ENCODE data around the gene EBF3. TPM values are rescaled to one million over a fixed set of nuclear protein-coding genes. Genes with fewer than 3 reads are reported as not detected.

EBF3 gene
- total RNA-seq, 4 donors from 2014 or later = 0.77 to 10.7 (median 6.0) TPM

GRCh38 chr10:129901389-129902006 is 62.6 kb downstream of the EBF3 start:
- Histone ChIP-seq H3K9me3 (no peaks in the 10 kb centered on the region), H3K4me1 (no peaks in the 10 kb centered on the region), H3K27ac (no peak overlapping the region), H3K4me3 (no peak overlapping the region), H3K27me3 (no peaks in the 10 kb centered on the region), H3K36me3 (no peaks in the 10 kb centered on the region)
- intact Hi-C loops (cut with DNase I; ENCODE audit: low total_unique reads) = no loop called here
- TF ChIP-seq POLR2A (IDR thresholded peaks at IDR 0.05) = no peak
- TF ChIP-seq, protein P1, sequence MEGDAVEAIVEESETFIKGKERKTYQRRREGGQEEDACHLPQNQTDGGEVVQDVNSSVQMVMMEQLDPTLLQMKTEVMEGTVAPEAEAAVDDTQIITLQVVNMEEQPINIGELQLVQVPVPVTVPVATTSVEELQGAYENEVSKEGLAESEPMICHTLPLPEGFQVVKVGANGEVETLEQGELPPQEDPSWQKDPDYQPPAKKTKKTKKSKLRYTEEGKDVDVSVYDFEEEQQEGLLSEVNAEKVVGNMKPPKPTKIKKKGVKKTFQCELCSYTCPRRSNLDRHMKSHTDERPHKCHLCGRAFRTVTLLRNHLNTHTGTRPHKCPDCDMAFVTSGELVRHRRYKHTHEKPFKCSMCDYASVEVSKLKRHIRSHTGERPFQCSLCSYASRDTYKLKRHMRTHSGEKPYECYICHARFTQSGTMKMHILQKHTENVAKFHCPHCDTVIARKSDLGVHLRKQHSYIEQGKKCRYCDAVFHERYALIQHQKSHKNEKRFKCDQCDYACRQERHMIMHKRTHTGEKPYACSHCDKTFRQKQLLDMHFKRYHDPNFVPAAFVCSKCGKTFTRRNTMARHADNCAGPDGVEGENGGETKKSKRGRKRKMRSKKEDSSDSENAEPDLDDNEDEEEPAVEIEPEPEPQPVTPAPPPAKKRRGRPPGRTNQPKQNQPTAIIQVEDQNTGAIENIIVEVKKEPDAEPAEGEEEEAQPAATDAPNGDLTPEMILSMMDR (IDR thresholded peaks at IDR 0.05) = no peak
- DNase-seq = no peak

DNA sequence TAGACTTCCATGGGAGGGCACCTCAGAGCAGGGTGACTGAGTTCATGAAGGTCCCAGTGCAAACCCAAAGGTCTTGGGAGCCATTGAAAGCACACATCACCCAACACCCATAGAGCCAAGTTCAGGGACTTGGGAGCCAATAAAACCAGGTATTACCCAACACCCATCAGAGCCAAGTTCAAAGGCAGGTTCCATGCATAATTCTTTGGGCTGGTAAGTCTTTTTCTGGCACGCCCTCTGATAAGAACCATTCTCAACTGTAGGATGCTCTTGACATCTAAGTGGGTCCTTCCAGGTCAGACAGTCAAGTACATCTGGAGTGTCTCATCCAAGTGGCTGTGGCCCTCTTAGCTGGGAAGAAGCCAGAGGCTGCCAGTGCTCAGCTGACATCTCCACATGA is 63.2 kb downstream of the EBF3 start:
- no peak for DNase-seq
- H3K9me3 ChIP-seq = no peaks in the 10 kb centered on the region
- TF ChIP-seq, protein P1 (IDR thresholded peaks at IDR 0.05) = no peak
- no peak for TF ChIP-seq POLR2A (IDR thresholded peaks at IDR 0.05)
- H3K4me1 ChIP-seq = no peaks in the 10 kb centered on the region
- intact Hi-C loops (cut with DNase I; ENCODE audit: low total_unique reads) = no loop called here
- H3K27ac ChIP-seq = no peak overlapping the region
- H3K4me3 ChIP-seq = no peak overlapping the region
- H3K36me3 ChIP-seq = no peaks in the 10 kb centered on the region
- H3K27me3 ChIP-seq = no peaks in the 10 kb centered on the region

GRCh38 chr10:129899276-129900130 is 64.6 kb downstream of the EBF3 start:
- no peaks in the 10 kb centered on the region for H3K4me1 ChIP-seq
- no peak overlapping the region for H3K4me3 ChIP-seq
- intact Hi-C loops (cut with DNase I; ENCODE audit: low total_unique reads) = no loop called here
- no peaks in the 10 kb centered on the region for H3K27me3 ChIP-seq
- no peaks in the 10 kb centered on the region for H3K9me3 ChIP-seq
- H3K36me3 ChIP-seq = no peaks in the 10 kb centered on the region
- H3K27ac ChIP-seq = no peak overlapping the region
- DNase-seq = no peak
- TF ChIP-seq, protein P1 (IDR thresholded peaks at IDR 0.05) = no peak
- no peak for TF ChIP-seq POLR2A (IDR thresholded peaks at IDR 0.05)

DNA sequence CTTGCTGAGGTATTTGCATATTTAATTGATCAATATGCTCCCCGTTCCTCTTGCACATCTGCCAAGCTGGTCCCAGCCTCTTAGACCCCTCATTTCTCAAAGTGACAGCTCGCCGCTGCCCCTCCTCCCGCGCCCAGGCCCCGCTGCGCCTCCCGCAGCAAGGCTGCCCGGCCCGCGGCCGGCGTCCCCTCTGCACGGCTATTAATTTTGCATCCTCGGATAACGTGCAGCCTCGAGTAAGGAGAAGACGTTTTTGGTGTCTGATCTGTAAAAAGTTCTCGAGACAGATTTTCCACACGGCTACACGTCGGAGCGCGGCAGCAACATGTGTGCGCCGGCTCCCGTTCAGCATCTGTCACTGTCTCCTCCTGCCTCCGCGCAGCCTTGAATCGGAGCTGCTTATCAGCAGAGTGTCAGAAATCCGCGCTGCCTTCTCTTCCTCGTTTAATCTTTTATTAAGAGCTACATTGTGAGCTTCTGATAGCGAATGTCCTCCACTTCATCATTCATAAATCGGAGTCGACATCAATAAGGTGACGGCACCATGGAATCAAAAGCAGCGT is 65.3 kb downstream of the EBF3 start:
- no peaks in the 10 kb centered on the region for H3K4me1 ChIP-seq
- DNase-seq = no peak
- no peak for TF ChIP-seq POLR2A (IDR thresholded peaks at IDR 0.05)
- H3K27ac ChIP-seq = no peak overlapping the region
- no peak overlapping the region for H3K4me3 ChIP-seq
- H3K9me3 ChIP-seq = no peaks in the 10 kb centered on the region
- H3K27me3 ChIP-seq = no peaks in the 10 kb centered on the region
- intact Hi-C loops (cut with DNase I; ENCODE audit: low total_unique reads) = no loop called here
- no peaks in the 10 kb centered on the region for H3K36me3 ChIP-seq

DNA sequence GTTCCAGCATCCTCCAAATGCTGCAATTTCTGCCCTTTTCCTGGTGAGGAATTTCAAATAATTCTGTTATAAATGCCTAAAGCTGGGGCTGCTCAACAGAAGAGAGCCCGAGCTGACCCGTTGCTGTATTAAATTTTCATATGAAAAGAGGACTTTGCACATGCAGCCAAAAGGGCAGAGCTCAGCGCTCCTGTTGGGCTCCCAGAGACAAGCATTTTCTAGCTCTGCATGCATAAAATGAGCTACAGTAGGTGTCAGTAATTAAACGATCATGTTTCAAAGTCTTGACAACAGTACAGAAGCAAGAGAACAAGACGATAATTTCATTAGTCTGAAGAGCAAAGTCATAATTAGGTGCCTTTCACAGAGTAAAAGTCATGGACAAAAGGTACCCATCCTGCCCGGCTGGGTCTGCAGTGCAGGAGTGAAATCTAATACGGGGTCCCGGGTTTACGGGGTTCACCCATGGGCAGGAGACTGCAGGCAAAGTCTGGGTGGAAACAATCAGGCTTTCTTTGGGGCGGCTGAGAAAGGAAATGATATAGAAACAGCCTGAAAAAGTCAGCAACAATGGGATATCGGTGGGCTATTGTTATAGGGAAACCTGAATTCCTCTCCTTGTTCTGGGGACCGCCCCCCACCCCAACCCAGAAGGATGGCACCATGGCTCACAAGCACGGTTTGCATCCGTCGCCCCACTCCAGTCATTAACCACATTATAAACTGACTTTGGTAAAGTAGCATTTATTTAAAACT is 66.0 kb downstream of the EBF3 start:
- no peaks in the 10 kb centered on the region for H3K36me3 ChIP-seq
- TF ChIP-seq POLR2A (IDR thresholded peaks at IDR 0.05) = no peak
- H3K27ac ChIP-seq = no peak overlapping the region
- H3K9me3 ChIP-seq = no peaks in the 10 kb centered on the region
- no peak overlapping the region for H3K4me3 ChIP-seq
- H3K27me3 ChIP-seq = no peaks in the 10 kb centered on the region
- DNase-seq = no peak
- H3K4me1 ChIP-seq = no peaks in the 10 kb centered on the region
- intact Hi-C loops (cut with DNase I; ENCODE audit: low total_unique reads) = no loop called here
